ENCODE data around the gene FKBP5.
"Not testable (repeated sequence)": the region's sequence is repeated elsewhere in the genome, so short reads cannot be mapped to it uniquely, and the experiment has no call there.

The FKBP5 gene

DNA sequence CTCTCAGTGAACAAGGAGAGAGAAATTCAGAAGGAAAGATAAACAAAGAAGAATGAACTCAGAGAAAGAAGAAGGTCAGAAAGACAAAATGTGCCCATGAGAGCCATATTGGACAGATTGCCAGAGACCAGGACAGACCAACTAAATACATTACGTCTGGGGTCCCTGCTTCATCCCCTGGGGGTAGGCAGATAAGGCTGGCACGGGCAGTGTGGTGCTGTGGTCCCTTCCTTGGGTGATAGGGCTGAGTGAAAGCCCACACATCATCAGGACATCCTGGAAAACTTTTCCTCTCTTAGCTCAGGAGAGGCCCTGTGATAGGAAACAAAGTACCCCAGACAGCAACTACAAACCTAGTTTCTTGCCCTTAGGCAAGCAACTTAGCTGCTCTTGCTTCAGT lies 34.9 kb upstream of the FKBP5 start:
- no peak for DNase-seq (ENCODE audit: low spot score)

- DNase-seq (ENCODE audit: low spot score), result no peak
These were observed 33.5 kb upstream of the FKBP5 start for GRCh38 chr6:35722121-35722761.

- no peak for DNase-seq (ENCODE audit: low spot score)
These were observed 31.4 kb upstream of the FKBP5 start for GRCh38 chr6:35719830-35720733.

DNA sequence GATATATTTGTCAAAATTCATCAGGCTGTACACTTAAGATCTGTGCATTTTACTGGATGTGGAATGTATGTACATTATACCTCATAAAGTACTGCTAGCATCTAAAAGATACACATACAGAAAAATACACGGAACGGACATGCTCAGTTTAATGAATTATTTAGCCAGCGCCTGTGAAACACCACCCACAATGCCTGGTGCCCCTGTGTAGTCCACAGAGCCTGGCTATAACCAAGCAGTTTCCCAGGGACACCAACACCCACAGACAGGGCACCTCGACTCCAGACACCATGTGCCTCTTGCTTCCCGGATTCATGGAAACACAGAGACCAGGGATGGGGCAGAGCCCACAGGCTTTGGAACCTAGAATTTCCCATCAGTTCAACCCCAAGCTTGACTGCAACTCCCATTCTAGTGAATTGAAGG lies 30.7 kb upstream of the FKBP5 start:
- no peak for DNase-seq (ENCODE audit: low spot score)

DNA sequence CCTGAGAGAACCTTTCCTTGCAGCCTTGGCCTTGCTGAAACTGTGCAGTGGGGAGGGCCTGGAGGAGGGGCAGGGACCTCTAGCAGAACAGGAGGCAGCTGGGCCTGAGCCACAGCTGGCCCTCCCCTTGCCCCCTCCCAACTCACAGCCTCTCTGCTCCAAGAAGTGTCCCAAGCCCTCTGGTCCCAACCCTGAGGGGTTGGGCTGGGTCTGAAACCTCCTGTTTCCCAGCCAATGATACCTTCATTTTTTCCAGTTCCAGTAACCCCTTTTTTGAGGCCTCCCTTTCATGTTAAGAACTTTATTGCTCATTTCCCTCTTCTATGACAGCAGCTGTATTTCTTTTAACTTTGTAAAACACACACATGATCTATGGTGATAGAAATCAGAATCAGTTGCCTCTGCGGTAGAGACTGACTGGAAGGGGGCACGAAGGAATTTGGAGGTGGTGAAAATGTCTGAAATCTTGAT lies 30.2 kb upstream of the FKBP5 start:
- no peak for DNase-seq (ENCODE audit: low spot score)

GRCh38 chr6:35718375-35718736 lies 29.6 kb upstream of the FKBP5 start:
- DNase-seq (ENCODE audit: low spot score), result no peak

DNA sequence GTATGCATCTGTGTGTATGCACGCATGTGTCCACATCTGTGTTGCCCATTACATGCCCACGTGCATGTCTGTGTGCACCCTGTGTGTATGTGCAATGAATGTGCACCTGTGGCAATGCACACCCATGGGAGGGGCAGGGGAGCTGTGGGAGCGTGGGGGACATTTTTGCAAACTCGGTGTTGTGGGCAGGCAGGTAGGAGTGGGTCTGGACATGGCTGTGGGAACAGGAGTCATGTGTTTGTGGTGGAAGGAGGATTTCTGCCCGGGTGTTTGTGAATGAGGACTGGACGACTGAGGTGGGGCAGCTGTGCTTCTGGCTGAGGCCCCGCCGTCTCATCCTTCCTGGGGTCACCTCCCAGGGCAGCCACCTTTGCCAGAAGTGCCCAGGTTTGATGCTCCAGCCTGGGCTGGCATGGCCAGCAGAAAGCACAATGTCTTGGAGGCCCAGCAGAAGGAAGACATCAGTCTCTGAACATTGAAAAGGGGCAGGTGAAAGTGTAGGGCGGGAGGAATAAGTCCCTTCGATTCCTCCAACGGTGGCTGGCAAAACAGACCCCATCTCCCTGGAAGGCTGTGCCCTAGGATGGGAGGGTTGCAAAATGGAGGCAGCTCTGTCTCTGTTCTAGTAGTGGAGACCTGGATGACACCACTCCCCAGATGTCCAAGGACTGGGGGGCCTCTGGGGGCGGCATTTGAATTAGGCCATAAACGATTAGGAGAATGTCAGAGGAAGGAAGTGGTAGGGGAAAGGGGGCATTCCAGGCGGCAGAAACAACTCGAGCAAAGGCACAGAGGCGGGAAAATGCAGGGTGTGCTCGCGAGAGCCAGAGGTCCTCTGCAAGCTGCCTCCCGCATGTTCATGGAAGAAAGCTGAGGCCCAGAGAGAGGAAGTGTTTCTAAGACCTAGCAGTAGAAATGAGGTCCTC lies 29.0 kb upstream of the FKBP5 start:
- DNase-seq (ENCODE audit: low spot score), result no peak

GRCh38 chr6:35716798-35717197 lies 28.1 kb upstream of the FKBP5 start:
- DNase-seq (ENCODE audit: low spot score), result no peak

DNA sequence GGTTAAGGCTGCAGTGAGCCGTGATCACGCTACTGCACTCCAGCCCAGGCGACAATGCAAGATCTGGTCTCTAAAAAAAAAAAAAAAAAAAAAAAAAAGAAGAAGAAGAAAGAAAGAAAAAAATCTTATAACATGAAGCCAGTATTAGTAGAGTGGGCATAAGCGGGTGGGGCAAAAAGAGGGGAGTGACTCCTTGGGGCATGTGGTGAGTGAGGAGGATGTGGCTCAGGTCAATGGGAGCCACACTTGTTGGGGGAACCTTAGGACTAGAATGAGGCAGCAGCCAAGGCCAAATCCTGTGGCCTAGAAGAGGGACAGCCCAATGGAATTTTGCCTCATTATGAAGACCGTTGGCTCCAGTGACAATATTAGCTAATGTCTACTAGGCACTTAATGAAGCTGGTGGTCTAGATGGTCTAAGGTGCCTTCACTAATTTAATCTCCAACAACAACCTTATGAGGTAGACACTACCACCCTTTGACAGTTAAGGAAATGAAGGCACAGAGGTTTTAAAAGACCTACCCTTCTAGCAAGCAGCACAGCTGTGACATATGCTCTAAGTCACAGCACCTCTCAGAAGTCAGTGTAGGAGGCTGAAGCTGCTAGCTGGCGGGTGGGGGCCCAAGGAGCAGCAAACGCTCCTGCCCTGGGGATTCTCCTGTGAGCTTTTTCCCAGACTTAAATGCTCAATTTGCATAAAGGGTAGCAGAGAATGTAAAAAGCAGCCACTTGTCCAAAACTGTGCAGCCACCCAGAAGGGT lies 24.5 kb upstream of the FKBP5 start:
- DNase-seq (ENCODE audit: low spot score), result peak; percentile 2

DNA sequence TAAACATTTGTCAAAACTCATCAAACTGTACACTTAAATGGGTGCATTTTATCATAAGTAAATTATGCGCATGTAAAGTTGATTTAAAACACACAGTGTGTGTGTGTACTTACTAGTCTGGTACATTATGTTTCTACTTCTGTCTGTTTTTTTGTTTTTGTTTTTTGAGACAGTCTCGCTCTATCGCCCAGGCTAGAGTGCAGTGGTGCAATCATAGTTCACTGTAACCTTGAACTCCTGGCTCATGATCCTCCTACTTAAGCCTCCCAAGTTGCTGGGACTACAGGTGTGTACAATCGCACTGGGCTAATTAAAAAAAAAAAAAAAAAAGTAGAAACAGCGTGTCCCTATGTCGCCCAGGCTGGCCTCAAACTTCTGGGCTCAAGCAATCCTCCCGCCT lies 23.0 kb upstream of the FKBP5 start:
- DNase-seq (ENCODE audit: low spot score), result no peak

- no peak for DNase-seq (ENCODE audit: low spot score)
These were observed 21.6 kb upstream of the FKBP5 start for GRCh38 chr6:35710241-35710847.

GRCh38 chr6:35708585-35708984 lies 19.9 kb upstream of the FKBP5 start:
- DNase-seq (ENCODE audit: low spot score), result no peak

GRCh38 chr6:35707714-35708407 lies 19.1 kb upstream of the FKBP5 start:
- no peak for DNase-seq (ENCODE audit: low spot score)

GRCh38 chr6:35706468-35706867 lies 17.8 kb upstream of the FKBP5 start:
- no peak for DNase-seq (ENCODE audit: low spot score)

- DNase-seq (ENCODE audit: low spot score), result no peak
These were observed 14.8 kb upstream of the FKBP5 start for GRCh38 chr6:35703554-35703953.

- no peak for DNase-seq (ENCODE audit: low spot score)
These were observed 10.1 kb upstream of the FKBP5 start for GRCh38 chr6:35698858-35699257.

DNA sequence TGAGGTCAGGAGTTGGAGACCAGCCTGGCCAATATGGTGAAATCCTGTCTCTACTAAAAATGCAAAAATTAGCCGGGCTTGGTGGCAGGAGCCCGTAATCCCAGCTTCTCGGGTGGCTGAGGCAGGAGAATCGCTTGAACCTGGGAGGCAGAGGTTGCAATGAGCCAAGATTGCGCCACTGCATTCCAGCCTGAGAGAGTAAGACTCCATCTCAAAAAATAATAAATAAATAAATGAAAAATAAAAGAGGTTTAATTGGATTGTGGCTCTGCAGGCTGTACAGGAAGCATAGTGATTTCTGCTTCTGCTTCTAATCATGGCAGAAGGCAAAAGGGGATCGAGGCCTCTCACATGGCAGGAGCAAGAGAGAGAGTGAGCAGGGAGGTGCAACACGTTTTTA lies 9.7 kb upstream of the FKBP5 start:
- DNase-seq (ENCODE audit: low spot score), result not testable (repeated sequence)

- DNase-seq (ENCODE audit: low spot score), result no peak
These were observed 5.7 kb upstream of the FKBP5 start for GRCh38 chr6:35694462-35694861.

DNA sequence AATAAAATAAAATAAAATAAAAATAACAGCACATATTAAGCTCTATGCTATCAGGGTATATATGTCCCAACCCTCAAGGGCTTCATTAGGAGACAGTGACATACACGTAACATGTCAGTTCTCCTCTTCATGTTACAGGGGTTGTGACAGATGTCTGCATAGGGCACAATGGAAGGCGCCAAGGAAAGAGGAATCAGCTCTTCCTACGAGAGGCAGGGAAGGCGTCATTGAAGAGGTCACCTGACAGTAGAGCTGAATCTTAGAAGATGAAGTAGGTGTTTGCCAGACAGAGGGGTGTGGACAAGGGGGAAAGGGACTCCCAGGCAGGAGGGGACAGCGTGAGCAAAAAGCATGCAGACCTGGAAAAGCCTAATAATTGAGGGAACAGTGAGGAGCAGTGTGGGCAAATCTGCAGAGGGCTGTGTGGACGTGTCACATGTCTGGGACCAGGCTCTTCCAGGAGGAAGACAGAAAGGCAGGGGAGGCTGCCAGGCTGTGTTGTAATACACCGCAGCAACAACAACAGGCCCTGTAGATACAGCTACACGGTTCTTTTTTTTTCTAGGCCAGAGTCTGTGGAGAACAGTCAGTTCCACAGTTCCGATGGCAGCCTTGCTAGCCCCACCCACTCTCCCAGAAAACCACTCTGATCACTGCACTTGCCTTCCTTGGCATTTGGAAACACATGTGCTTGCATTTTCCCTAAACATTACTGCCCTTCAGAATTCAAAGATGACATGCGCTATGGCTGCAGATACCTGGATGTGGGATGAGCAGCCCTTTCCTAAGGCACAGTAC lies 2.5 kb upstream of the FKBP5 start:
- peak; percentile 78 for DNase-seq (ENCODE audit: low spot score)

GRCh38 chr6:35690484-35690883 lies 1.8 kb upstream of the FKBP5 start:
- no peak for DNase-seq (ENCODE audit: low spot score)
